SK-N-SH treated with all-trans-retinoic acid at 6 μM for 48 hours (cell line): ENCODE measurements around the gene KAT2B.

Source experiments
- ATAC-seq: fragments of 200-7000 bp; cut with Tn5 transposase; 3 replicates; pipeline ENCODE4 v1.9.1; 2020; ENCODE audit warnings: mild to moderate bottlenecking, moderate library complexity
- ARNTL ChIP-seq: fragments of 450-650 bp; formaldehyde crosslinking; IDR thresholded peaks from 2 replicates; pipeline ENCODE4 v1.5.0; 2020; ENCODE audit warnings: low read depth, mild to moderate bottlenecking, moderate library complexity, borderline replicate concordance
- BACH2 ChIP-seq: fragments of 250-450 bp; sonication (Bioruptor Pico); IDR thresholded peaks from 2 replicates; pipeline ENCODE4 v1.9.0; 2021; ENCODE audit warnings: mild to moderate bottlenecking, borderline replicate concordance
- CSDC2 ChIP-seq: fragments of 250-450 bp; sonication (Bioruptor Pico); IDR thresholded peaks from 2 replicates; pipeline ENCODE4 v1.5.0; 2020; ENCODE audit warnings: mild to moderate bottlenecking, moderate library complexity
- ESRRG ChIP-seq: fragments of 250-450 bp; sonication (Bioruptor Pico); IDR thresholded peaks from 2 replicates; pipeline ENCODE4 v1.6.1; 2021; ENCODE audit warnings: mild to moderate bottlenecking
- GLIS3 ChIP-seq: fragments of 250-450 bp; sonication (Bioruptor Pico); IDR thresholded peaks from 2 replicates; pipeline ENCODE4 v1.5.0; 2020; ENCODE audit warnings: mild to moderate bottlenecking, moderate library complexity
- ISL1 ChIP-seq: fragments of 250-450 bp; sonication (Bioruptor Pico); IDR thresholded peaks from 2 replicates; pipeline ENCODE4 v2.1.2; 2022; ENCODE audit warnings: mild to moderate bottlenecking, moderate library complexity
- OSR1 ChIP-seq: fragments of 250-450 bp; sonication (Bioruptor Pico); IDR thresholded peaks from 2 replicates; pipeline ENCODE4 v1.8.0; 2022; ENCODE audit warnings: moderate library complexity, mild to moderate bottlenecking, inconsistent platforms
- PPARA ChIP-seq: fragments of 250-450 bp; sonication (Bioruptor Pico); IDR thresholded peaks from 2 replicates; pipeline ENCODE4 v1.5.0; 2020; ENCODE audit warnings: mild to moderate bottlenecking, borderline replicate concordance
- SNAI2 ChIP-seq: fragments of 250-450 bp; sonication (Bioruptor Pico); IDR thresholded peaks from 2 replicates; pipeline ENCODE4 v1.5.0; 2020; ENCODE audit warnings: mild to moderate bottlenecking, moderate library complexity
- TCF4 ChIP-seq: fragments of 250-450 bp; sonication (Bioruptor Pico); IDR thresholded peaks from 2 replicates; pipeline ENCODE4 v1.8.0; 2021; ENCODE audit warnings: mild to moderate bottlenecking, moderate library complexity, borderline replicate concordance
- ZC3H10 ChIP-seq: fragments of 250-450 bp; sonication (Bioruptor Pico); IDR thresholded peaks from 2 replicates; pipeline ENCODE4 v1.5.1; 2021; ENCODE audit warnings: mild to moderate bottlenecking, moderate library complexity
- ZFP3 ChIP-seq: fragments of 250-450 bp; sonication (Bioruptor Pico); IDR thresholded peaks from 2 replicates; pipeline ENCODE4 v1.5.0; 2020; ENCODE audit warnings: mild to moderate bottlenecking, moderate library complexity
- ZFP30 ChIP-seq: fragments of 450-650 bp; formaldehyde crosslinking; IDR thresholded peaks from 2 replicates; pipeline ENCODE4 v1.5.0; 2022; ENCODE audit warnings: mild to moderate bottlenecking, moderate library complexity
- ZNF565 ChIP-seq: fragments of 450-650 bp; formaldehyde crosslinking; conservative IDR thresholded peaks from 2 replicates; pipeline ENCODE4 v1.5.0; 2020; ENCODE audit warnings: low read depth, mild to moderate bottlenecking, moderate library complexity
- ZNF70 ChIP-seq: fragments of 450-650 bp; formaldehyde crosslinking; IDR thresholded peaks from 2 replicates; pipeline ENCODE4 v1.5.0; 2020; ENCODE audit warnings: mild to moderate bottlenecking, moderate library complexity
- ZNF8 ChIP-seq: fragments of 450-650 bp; formaldehyde crosslinking; IDR thresholded peaks from 2 replicates; pipeline ENCODE4 v1.5.0; 2020; ENCODE audit warnings: mild to moderate bottlenecking, moderate library complexity
- TF ChIP-seq, protein P1 (sequence below): fragments of 250-450 bp; sonication (Bioruptor Pico); IDR thresholded peaks from 2 replicates; pipeline ENCODE4 v1.5.1; 2020; ENCODE audit warnings: low read depth, mild to moderate bottlenecking, moderate library complexity
- TF ChIP-seq, protein P2 (sequence below): fragments of 250-450 bp; sonication (Bioruptor Pico); IDR thresholded peaks from 2 replicates; pipeline ENCODE4 v1.5.1; 2021; ENCODE audit warnings: mild to moderate bottlenecking, moderate library complexity
- TF ChIP-seq, protein P3 (sequence below): fragments of 250-450 bp; sonication (Bioruptor Pico); IDR thresholded peaks from 2 replicates; pipeline ENCODE4 v1.8.0; 2021; ENCODE audit warnings: low read depth, mild to moderate bottlenecking, moderate library complexity, borderline replicate concordance
- TF ChIP-seq, protein P4 (sequence below): fragments of 250-450 bp; sonication (Bioruptor Pico); IDR thresholded peaks from 2 replicates; pipeline ENCODE4 v1.8.0; 2020; ENCODE audit warnings: mild to moderate bottlenecking, moderate library complexity, borderline replicate concordance
- TF ChIP-seq, protein P5 (sequence below): fragments of 250-450 bp; sonication (Bioruptor Pico); IDR thresholded peaks from 2 replicates; pipeline ENCODE4 v1.5.0; 2020; ENCODE audit warnings: mild to moderate bottlenecking, moderate library complexity

KAT2B gene

DNA sequence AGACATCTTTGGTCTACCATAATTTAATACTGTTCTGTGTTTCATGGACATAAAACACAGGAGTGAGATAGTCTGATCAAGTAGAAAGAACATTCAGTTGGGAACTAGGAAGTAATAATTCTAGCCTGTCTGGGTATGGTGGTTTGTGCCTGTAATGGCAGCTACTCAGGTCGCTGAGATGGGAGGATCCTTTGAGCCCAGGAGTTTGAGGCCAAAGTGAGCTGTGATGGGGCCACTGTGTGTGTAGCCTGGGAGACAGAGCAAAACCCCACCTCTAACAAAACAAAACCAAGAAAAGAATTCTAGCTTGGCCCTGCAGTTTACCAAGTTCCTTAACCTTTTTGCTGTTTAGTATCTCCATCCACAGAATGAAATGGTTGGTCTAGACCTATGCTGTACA is 36.8 kb downstream of the KAT2B start:
- TF ChIP-seq OSR1 (no peak), SNAI2 (CRISPR knock-in tag) (no peak), BACH2 (CRISPR knock-in tag) (no peak), PPARA (CRISPR knock-in tag) (no peak), ISL1 (no peak), CSDC2 (CRISPR knock-in tag) (no peak), ZFP3 (CRISPR knock-in tag) (no peak), ZC3H10 (CRISPR knock-in tag) (no peak), TCF4 (CRISPR knock-in tag) (no peak), ZNF8 (CRISPR knock-in tag) (no peak)
- TF ChIP-seq, protein P1, sequence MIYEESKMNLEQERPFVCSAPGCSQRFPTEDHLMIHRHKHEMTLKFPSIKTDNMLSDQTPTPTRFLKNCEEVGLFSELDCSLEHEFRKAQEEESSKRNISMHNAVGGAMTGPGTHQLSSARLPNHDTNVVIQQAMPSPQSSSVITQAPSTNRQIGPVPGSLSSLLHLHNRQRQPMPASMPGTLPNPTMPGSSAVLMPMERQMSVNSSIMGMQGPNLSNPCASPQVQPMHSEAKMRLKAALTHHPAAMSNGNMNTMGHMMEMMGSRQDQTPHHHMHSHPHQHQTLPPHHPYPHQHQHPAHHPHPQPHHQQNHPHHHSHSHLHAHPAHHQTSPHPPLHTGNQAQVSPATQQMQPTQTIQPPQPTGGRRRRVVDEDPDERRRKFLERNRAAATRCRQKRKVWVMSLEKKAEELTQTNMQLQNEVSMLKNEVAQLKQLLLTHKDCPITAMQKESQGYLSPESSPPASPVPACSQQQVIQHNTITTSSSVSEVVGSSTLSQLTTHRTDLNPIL, result no peak
- TF ChIP-seq, protein P2, sequence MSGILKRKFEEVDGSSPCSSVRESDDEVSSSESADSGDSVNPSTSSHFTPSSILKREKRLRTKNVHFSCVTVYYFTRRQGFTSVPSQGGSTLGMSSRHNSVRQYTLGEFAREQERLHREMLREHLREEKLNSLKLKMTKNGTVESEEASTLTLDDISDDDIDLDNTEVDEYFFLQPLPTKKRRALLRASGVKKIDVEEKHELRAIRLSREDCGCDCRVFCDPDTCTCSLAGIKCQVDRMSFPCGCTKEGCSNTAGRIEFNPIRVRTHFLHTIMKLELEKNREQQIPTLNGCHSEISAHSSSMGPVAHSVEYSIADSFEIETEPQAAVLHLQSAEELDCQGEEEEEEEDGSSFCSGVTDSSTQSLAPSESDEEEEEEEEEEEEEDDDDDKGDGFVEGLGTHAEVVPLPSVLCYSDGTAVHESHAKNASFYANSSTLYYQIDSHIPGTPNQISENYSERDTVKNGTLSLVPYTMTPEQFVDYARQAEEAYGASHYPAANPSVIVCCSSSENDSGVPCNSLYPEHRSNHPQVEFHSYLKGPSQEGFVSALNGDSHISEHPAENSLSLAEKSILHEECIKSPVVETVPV (CRISPR knock-in tag), result no peak
- TF ChIP-seq, protein P3, sequence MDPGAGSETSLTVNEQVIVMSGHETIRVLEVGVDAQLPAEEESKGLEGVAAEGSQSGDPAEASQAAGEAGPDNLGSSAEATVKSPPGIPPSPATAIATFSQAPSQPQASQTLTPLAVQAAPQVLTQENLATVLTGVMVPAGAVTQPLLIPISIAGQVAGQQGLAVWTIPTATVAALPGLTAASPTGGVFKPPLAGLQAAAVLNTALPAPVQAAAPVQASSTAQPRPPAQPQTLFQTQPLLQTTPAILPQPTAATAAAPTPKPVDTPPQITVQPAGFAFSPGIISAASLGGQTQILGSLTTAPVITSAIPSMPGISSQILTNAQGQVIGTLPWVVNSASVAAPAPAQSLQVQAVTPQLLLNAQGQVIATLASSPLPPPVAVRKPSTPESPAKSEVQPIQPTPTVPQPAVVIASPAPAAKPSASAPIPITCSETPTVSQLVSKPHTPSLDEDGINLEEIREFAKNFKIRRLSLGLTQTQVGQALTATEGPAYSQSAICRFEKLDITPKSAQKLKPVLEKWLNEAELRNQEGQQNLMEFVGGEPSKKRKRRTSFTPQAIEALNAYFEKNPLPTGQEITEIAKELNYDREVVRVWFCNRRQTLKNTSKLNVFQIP, result no peak
- no peak for ATAC-seq

DNA sequence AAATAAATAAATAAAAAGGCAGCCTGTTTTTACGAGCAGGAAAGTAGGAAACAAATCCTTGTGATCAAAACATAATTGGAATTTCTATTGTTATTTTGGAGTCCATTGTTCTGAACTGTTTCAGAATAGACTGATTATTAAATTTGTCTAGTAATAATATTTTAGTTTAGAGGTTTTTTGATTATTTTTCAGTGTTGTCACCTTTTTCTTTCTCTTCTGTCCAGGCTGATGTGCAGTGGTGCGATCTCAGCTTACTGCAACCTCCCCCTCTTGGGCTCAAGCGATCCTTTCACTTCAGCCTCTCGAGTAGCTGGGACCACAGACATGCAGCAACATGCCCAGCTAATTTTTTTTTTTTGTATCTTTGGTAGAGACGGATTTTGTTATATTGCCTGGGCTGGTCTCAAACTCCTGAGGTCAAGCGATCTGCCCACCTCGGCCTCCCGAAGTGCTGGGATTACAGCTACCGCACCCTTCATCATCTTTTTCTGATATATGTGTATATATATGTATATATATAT is 38.0 kb downstream of the KAT2B start:
- ATAC-seq, result no peak
- TF ChIP-seq ESRRG (no peak), SNAI2 (CRISPR knock-in tag) (no peak), ZFP3 (CRISPR knock-in tag) (no peak), CSDC2 (CRISPR knock-in tag) (no peak), GLIS3 (CRISPR knock-in tag) (no peak)
- TF ChIP-seq, protein P4, sequence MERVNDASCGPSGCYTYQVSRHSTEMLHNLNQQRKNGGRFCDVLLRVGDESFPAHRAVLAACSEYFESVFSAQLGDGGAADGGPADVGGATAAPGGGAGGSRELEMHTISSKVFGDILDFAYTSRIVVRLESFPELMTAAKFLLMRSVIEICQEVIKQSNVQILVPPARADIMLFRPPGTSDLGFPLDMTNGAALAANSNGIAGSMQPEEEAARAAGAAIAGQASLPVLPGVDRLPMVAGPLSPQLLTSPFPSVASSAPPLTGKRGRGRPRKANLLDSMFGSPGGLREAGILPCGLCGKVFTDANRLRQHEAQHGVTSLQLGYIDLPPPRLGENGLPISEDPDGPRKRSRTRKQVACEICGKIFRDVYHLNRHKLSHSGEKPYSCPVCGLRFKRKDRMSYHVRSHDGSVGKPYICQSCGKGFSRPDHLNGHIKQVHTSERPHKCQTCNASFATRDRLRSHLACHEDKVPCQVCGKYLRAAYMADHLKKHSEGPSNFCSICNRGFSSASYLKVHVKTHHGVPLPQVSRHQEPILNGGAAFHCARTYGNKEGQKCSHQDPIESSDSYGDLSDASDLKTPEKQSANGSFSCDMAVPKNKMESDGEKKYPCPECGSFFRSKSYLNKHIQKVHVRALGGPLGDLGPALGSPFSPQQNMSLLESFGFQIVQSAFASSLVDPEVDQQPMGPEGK (CRISPR knock-in tag), result no peak

DNA sequence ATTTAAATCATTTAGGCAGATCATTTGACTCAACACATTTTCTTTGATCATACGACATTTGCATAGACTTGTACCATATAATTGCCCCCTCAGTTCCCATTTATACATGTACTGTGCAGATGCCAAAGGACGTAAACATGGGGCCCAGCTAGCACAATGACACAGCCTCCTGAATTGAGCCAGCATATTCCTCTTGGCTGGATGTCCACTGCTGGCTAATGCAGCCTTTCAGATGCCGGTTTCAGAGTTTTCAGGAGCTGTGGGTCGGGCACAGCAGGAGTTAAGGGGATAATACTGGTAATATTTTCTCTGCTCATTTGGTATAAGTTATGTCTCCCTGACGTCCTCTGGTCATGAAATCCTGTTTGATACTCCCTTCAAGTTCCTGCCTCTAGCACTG is 39.4 kb downstream of the KAT2B start:
- TF ChIP-seq ARNTL (CRISPR knock-in tag) (no peak), ZC3H10 (CRISPR knock-in tag) (no peak), ZNF8 (CRISPR knock-in tag) (no peak), ESRRG (no peak), CSDC2 (CRISPR knock-in tag) (no peak), OSR1 (no peak), ZFP30 (CRISPR knock-in tag) (no peak), SNAI2 (CRISPR knock-in tag) (no peak), ZFP3 (CRISPR knock-in tag) (no peak), ZNF565 (CRISPR knock-in tag) (no peak), ZNF70 (CRISPR knock-in tag) (no peak)
- TF ChIP-seq, protein P2 (CRISPR knock-in tag), result no peak
- TF ChIP-seq, protein P5, sequence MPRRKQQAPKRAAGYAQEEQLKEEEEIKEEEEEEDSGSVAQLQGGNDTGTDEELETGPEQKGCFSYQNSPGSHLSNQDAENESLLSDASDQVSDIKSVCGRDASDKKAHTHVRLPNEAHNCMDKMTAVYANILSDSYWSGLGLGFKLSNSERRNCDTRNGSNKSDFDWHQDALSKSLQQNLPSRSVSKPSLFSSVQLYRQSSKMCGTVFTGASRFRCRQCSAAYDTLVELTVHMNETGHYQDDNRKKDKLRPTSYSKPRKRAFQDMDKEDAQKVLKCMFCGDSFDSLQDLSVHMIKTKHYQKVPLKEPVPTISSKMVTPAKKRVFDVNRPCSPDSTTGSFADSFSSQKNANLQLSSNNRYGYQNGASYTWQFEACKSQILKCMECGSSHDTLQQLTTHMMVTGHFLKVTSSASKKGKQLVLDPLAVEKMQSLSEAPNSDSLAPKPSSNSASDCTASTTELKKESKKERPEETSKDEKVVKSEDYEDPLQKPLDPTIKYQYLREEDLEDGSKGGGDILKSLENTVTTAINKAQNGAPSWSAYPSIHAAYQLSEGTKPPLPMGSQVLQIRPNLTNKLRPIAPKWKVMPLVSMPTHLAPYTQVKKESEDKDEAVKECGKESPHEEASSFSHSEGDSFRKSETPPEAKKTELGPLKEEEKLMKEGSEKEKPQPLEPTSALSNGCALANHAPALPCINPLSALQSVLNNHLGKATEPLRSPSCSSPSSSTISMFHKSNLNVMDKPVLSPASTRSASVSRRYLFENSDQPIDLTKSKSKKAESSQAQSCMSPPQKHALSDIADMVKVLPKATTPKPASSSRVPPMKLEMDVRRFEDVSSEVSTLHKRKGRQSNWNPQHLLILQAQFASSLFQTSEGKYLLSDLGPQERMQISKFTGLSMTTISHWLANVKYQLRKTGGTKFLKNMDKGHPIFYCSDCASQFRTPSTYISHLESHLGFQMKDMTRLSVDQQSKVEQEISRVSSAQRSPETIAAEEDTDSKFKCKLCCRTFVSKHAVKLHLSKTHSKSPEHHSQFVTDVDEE (CRISPR knock-in tag), result no peak
- no peak for ATAC-seq
